Esophagus (tissue), 2 donors: Measurements from ENCODE around the gene PDCD1. TPM values are rescaled to one million over a fixed set of nuclear protein-coding genes. Genes with fewer than 3 reads are reported as not detected.
"Not testable (repeated sequence)": the region's sequence is repeated elsewhere in the genome, so short reads cannot be mapped to it uniquely, and the experiment has no call there.

Experiments
- H3K27ac ChIP-seq, 2 donors: one replicate each; pipeline ENCODE4 v1.5.1; 2013; ENCODE audit warnings: low read depth in 2 of 2, mild to moderate bottlenecking in 2 of 2, inconsistent platforms in 1 of 2, low read length in 1 of 2, moderate library complexity in 1 of 2
- H3K27me3 ChIP-seq, 2 donors: one replicate each; pipeline ENCODE4 v1.6.1; 2013; ENCODE audit warnings: low read length in 2 of 2, control low read depth in 1 of 2, mild to moderate bottlenecking in 1 of 2; ENCODE audit not compliant: insufficient read depth in 2 of 2, control insufficient read depth in 1 of 2
- H3K36me3 ChIP-seq, 2 donors: one replicate each; pipeline ENCODE4 v1.6.1; 2013; ENCODE audit warnings: low read length in 1 of 2; ENCODE audit not compliant: control insufficient read depth in 2 of 2, insufficient read depth in 2 of 2
- H3K4me1 ChIP-seq, 2 donors: one replicate each; pipeline ENCODE4 v1.6.1; 2013; ENCODE audit warnings: low read length in 1 of 2; ENCODE audit not compliant: control insufficient read depth in 2 of 2, insufficient read depth in 2 of 2
- H3K4me3 ChIP-seq, 2 donors: one replicate each; pipeline ENCODE4 v1.5.1; 2013; ENCODE audit warnings: low read length in 2 of 2, mild to moderate bottlenecking in 2 of 2, low read depth in 1 of 2, moderate library complexity in 1 of 2
- H3K9me3 ChIP-seq, 2 donors: one replicate each; pipeline ENCODE4 v1.6.1; 2013; ENCODE audit warnings: mild to moderate bottlenecking in 2 of 2, low read depth in 1 of 2, low read length in 1 of 2, moderate library complexity in 1 of 2; ENCODE audit not compliant: control insufficient read depth in 2 of 2, insufficient read depth in 1 of 2
- WGBS, 2 donors: extraction: QIAGEN DNeasy Blood & Tissue Kit; methylation state at CpG; one replicate each; pipeline ENCODE4 v1.1.7; 2013; 5-methylcytosine and 5-hydroxymethylcytosine counted together
- polyA plus RNA-seq, 2 donors: library from polyadenylated mRNA; stranded (reverse); fragments of 200-250 nt; gene quantifications; one replicate each; pipeline ENCODE4 v1.2.3, GENCODE V29; 2013
- donor health status: healthy with polysubstance abuse.
- donor health status: Bipolar disorder and iron deficiency.

The PDCD1 gene
- polyA plus RNA-seq, 2 donors: 0.54 to 0.73 TPM

- Histone ChIP-seq H3K27me3 (no peaks in the 10 kb centered on the region), H3K27ac (no peak overlapping the region), H3K36me3 (no peaks in the 10 kb centered on the region), H3K4me3 (no peak overlapping the region), H3K9me3 (no peaks in the 10 kb centered on the region), H3K4me1 (peaks cover under 1 to 2% of the 10 kb centered on the region in 2 donors)
- WGBS, 2 donors: 79 to 80% methylated on average over 29 of the region's 29 CpGs
Measured at GRCh38 chr2:241809383-241810306, 49.0 kb downstream of the PDCD1 start.

DNA sequence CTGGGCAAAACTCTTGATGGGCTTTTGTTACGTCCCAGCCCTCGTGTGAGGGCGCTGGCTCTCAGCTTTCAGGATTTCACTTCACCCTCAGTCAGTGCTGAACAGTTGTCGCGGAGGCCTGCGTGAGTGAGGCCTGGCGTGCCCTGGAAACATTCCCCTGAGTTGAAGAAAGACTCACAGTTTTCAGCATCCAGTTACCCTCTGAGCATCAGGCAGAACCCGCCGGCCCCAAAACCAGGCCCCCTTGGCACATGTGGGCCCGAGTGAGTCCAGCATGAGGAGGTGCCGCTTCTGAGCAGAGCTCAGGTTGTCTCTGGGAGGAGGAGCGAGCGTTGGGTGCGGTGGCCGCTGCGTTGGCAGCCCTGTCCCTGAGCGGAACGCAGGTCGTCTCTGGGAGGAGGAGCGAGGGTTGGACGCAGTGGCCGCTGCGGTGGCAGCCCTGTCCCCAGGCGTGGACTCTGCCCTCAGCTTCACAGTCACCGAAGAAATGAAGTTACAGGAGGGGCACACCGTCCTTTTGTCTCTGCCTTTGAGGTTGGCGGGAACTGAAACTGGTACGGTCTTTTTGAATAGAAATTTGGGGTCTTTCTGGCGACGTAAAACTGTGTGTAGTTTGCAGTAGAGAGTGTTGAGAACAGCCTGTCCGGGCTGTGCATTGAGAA lies 49.8 kb downstream of the PDCD1 start, which contains the start of gene NEU4:
Gene NEU4 (plus strand): TSS at position 473 of the 662 bp plus-strand sequence. CDS start 5,292 bp downstream, outside the sequence.
- Histone ChIP-seq H3K27ac (no peak within 1 kb of the TSS), H3K36me3 (no peaks in the 10 kb centered on the region), H3K9me3 (no peaks in the 10 kb centered on the region), H3K27me3 (no peaks in the 10 kb centered on the region), H3K4me3 (no peak within 1 kb of the TSS), H3K4me1 (peaks cover 6 to 9% of the 10 kb centered on the region in 2 donors)
- 83 to 85% methylated on average over 31 of the region's 31 CpGs for WGBS, 2 donors

- H3K27ac ChIP-seq: no peak overlapping the region
- no peaks in the 10 kb centered on the region for H3K9me3 ChIP-seq
- 71 to 74% methylated on average over 16 to 17 of the region's 17 CpGs for WGBS, 2 donors
- H3K4me3 ChIP-seq: no peak overlapping the region
- no peaks in the 10 kb centered on the region for H3K27me3 ChIP-seq
- H3K36me3 ChIP-seq: no peaks in the 10 kb centered on the region
- peaks cover 9 to 13% of the 10 kb centered on the region in 2 donors for H3K4me1 ChIP-seq
Measured at GRCh38 chr2:241808051-241808720, 50.5 kb downstream of the PDCD1 start.

- not testable (repeated sequence) for H3K27ac ChIP-seq, H3K27me3 ChIP-seq, H3K4me3 ChIP-seq, H3K36me3 ChIP-seq, H3K9me3 ChIP-seq
- 40 to 41% methylated on average over 1 to 3 of the region's 8 CpGs for WGBS, 2 donors
- peaks cover 10 to 15% of the 10 kb centered on the region in 2 donors for H3K4me1 ChIP-seq
Measured at GRCh38 chr2:241806217-241806616, 52.5 kb downstream of the PDCD1 start.

GRCh38 chr2:241804326-241805229 lies 54.1 kb downstream of the PDCD1 start:
- peaks cover 10 to 15% of the 10 kb centered on the region in 2 donors for H3K4me1 ChIP-seq
- no peaks in the 10 kb centered on the region for H3K36me3 ChIP-seq
- no peak overlapping the region for H3K27ac ChIP-seq
- no peaks in the 10 kb centered on the region for H3K9me3 ChIP-seq
- peak overlapping the region in 1 of 2 donors; percentile 51 for H3K4me3 ChIP-seq
- WGBS, 2 donors: 13 to 15% methylated on average over 35 of the region's 35 CpGs
- H3K27me3 ChIP-seq: no peaks in the 10 kb centered on the region

DNA sequence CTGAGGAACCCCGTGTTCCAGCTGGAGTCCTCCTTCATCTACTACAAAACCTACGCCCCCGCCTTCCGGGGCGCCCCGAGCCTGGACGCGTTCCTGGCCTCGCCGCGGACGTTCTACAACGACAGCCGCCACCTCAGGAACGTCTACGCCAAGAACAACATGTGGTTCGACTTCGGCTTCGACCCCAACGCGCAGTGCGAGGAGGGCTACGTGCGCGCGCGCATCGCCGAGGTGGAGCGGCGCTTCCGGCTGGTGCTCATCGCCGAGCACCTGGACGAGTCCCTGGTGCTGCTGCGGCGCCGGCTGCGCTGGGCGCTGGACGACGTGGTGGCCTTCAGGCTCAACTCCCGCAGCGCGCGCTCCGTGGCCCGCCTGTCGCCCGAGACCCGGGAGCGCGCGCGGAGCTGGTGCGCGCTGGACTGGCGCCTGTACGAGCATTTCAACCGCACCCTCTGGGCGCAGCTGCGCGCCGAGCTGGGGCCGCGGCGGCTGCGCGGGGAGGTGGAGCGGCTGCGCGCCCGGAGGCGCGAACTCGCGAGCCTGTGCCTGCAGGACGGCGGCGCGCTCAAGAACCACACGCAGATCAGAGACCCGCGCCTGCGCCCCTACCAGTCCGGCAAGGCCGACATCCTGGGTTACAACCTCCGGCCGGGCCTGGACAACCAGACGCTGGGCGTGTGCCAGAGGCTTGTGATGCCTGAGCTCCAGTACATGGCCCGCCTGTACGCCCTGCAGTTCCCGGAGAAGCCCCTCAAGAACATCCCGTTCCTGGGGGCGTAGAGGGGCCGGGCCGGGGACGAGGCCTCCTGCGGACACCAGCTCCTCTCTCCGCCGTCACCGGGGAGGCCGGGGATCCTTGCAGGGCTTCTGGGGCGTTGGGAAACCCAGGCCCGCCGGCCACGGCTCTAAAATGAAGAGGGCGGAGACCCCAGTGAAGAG lies 55.0 kb downstream of the PDCD1 start:
- Histone ChIP-seq H3K4me3 (peak overlapping the region; percentile 51 to 55), H3K4me1 (peaks cover 10 to 15% of the 10 kb centered on the region in 2 donors), H3K27me3 (no peaks in the 10 kb centered on the region), H3K9me3 (no peaks in the 10 kb centered on the region), H3K27ac (no peak overlapping the region), H3K36me3 (no peaks in the 10 kb centered on the region)
- 2 to 5% methylated on average over 102 to 109 of the region's 109 CpGs for WGBS, 2 donors

DNA sequence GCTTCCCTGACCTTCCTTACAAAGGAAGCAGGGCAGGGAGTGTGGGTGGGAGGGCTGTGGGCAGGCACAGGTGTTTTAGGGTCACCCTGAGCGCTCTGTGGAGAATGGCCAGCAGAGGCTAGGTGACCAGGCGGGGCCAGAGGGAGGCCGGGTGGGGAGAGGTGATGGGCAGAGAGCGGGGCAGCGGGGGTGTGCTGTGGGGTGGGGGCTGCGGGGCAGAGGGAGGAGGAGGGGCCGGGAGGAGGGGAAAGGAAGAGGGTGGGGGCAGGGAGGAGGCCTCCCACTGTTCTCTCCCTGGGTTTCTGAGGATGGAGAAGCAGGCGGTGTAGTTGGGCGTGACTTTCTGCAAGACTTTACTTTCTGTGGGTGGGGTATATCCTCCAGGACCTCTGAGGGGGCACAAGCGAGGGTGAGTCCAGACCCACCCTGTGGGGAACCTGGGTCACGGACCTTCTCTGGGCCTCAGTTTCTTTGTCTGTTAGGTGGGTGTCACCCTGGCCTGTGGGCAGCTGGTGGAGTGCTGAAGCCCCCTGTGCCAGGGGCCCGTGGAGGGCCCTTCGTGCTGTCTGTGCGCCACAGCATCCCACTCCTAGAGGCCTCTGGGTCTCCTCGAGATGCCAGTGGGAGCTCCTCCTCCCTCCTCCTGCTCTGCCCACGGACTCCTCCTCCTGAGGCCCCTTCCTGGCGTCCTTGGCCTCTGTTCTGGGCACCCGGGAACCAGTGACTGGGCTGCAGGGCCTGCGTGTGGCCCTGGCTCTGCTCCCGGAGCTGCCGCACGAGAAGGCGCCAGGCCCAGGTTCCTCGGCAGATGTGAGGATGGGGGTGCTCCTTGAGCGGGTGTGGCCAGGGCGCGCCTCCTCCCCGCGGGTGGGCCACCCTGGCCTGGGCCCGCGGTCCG lies 56.0 kb downstream of the PDCD1 start:
- peak overlapping the region; percentile 51 to 55 for H3K4me3 ChIP-seq
- WGBS, 2 donors: 47 to 50% methylated on average over 32 of the region's 32 CpGs
- peaks cover 10 to 15% of the 10 kb centered on the region in 2 donors for H3K4me1 ChIP-seq
- H3K9me3 ChIP-seq: no peaks in the 10 kb centered on the region
- no peak overlapping the region for H3K27ac ChIP-seq
- H3K36me3 ChIP-seq: no peaks in the 10 kb centered on the region
- H3K27me3 ChIP-seq: no peaks in the 10 kb centered on the region
